Neural progenitor cell (in vitro differentiated cells): Measurements from ENCODE around the gene SOD3. TPM values are rescaled to one million over a fixed set of nuclear protein-coding genes. Genes with fewer than 3 reads are reported as not detected.
A peak's percentile ranks its signal among the peaks of the same experiment; 100 is the strongest.

Source experiments
- DNase-seq: peaks from one replicate; pipeline ENCODE4 v3.0.0-alpha.2; 2016; ENCODE audit warnings: low spot score
- H2AFZ ChIP-seq: fragments of 200-600 bp; sonication (generic); replicated peaks from 2 replicates; pipeline ENCODE4 v1.6.1; 2016; ENCODE audit warnings: antibody characterized with exemption
- H3F3A ChIP-seq: fragments of 200-600 bp; sonication (generic); 2 replicates; pipeline ENCODE4 v1.6.1; 2016; ENCODE audit warnings: antibody characterized with exemption, low read depth
- H3K27ac ChIP-seq: fragments of 200-600 bp; sonication (generic); 2 replicates; pipeline ENCODE4 v1.5.1; 2016; ENCODE audit warnings: mild to moderate bottlenecking
- H3K27me3 ChIP-seq: fragments of 200-600 bp; sonication (generic); 2 replicates; pipeline ENCODE4 v1.6.1; 2016; ENCODE audit warnings: mild to moderate bottlenecking, moderate library complexity
- H3K36me3 ChIP-seq: fragments of 200-600 bp; sonication (generic); 2 replicates; pipeline ENCODE4 v1.5.1; 2016
- H3K4me1 ChIP-seq: fragments of 200-600 bp; sonication (generic); 2 replicates; pipeline ENCODE4 v1.6.1; 2016; ENCODE audit warnings: mixed run types
- H3K4me2 ChIP-seq: fragments of 200-600 bp; sonication (generic); 2 replicates; pipeline ENCODE4 v1.6.1; 2016
- H3K4me3 ChIP-seq: fragments of 200-600 bp; sonication (generic); 2 replicates; pipeline ENCODE4 v1.5.1; 2016
- H3K79me2 ChIP-seq: fragments of 200-600 bp; sonication (generic); 2 replicates; pipeline ENCODE4 v1.6.1; 2016; ENCODE audit warnings: low read depth
- H3K9ac ChIP-seq: fragments of 200-600 bp; sonication (generic); 2 replicates; pipeline ENCODE4 v1.6.1; 2016
- H3K9me3 ChIP-seq: fragments of 200-600 bp; sonication (generic); 2 replicates; pipeline ENCODE4 v1.5.1; 2016; ENCODE audit warnings: low read depth
- H4K20me1 ChIP-seq: fragments of 200-600 bp; sonication (generic); 2 replicates; pipeline ENCODE4 v1.6.1; 2016; ENCODE audit warnings: low read depth
- H3K27ac Mint-ChIP-seq: 3 replicates; pipeline ENCODE4 v1.8.0; 2021; ENCODE audit warnings: mixed read lengths
- H3K27me3 Mint-ChIP-seq: 2 replicates; pipeline ENCODE4 v1.8.0; 2022; ENCODE audit warnings: low read depth, mild to moderate bottlenecking, inconsistent platforms, moderate library complexity, mixed read lengths; ENCODE audit not compliant: insufficient read depth
- H3K36me3 Mint-ChIP-seq: 3 replicates; pipeline ENCODE4 v1.8.0; 2021; ENCODE audit warnings: mixed read lengths
- H3K4me1 Mint-ChIP-seq: 3 replicates; pipeline ENCODE4 v1.8.0; 2021; ENCODE audit warnings: mixed read lengths
- H3K4me3 Mint-ChIP-seq: 3 replicates; pipeline ENCODE4 v1.8.0; 2021; ENCODE audit warnings: mild to moderate bottlenecking, moderate library complexity, mixed read lengths
- H3K9me3 Mint-ChIP-seq: 3 replicates; pipeline ENCODE4 v1.8.0; 2020; ENCODE audit warnings: mixed read lengths
- CTCF ChIP-seq: fragments of 200-600 bp; sonication (generic); IDR thresholded peaks from 2 replicates; pipeline ENCODE4 v1.5.1; 2017; ENCODE audit warnings: antibody characterized with exemption, mild to moderate bottlenecking
- EZH2 ChIP-seq: fragments of 200-600 bp; sonication (generic); IDR thresholded peaks from 2 replicates; pipeline ENCODE4 v1.6.1; 2017; ENCODE audit warnings: antibody characterized with exemption, mild to moderate bottlenecking, moderate library complexity
- EZH2phosphoT487 ChIP-seq: fragments of 200-600 bp; sonication (generic); IDR thresholded peaks from 2 replicates; pipeline ENCODE4 v1.6.1; 2017; ENCODE audit warnings: antibody characterized with exemption
- total RNA-seq: library from RNA; depleted of rRNA; stranded (reverse); fragments of >200 nt; gene quantifications from 2 replicates; pipeline ENCODE4 v1.2.3, GENCODE V29; 2015; ENCODE audit warnings: low replicate concordance

Gene SOD3
- total RNA-seq, 1 donor from 2014 or later, result 0.11 TPM

GRCh38 chr4:24845132-24845531 is 49.8 kb downstream of the SOD3 start:
- peaks cover 2% of the 10 kb centered on the region for H3K27me3 Mint-ChIP-seq
- H3K4me1 ChIP-seq, result peaks cover 9% of the 10 kb centered on the region
- no peaks in the 10 kb centered on the region for H4K20me1 ChIP-seq
- no peaks in the 10 kb centered on the region for H3K27me3 ChIP-seq
- H3K9me3 Mint-ChIP-seq, result no peaks in the 10 kb centered on the region
- no peak overlapping the region for H2AFZ ChIP-seq
- no peak for DNase-seq
- H3K4me3 Mint-ChIP-seq, result no peak overlapping the region
- H3K4me2 ChIP-seq, result no peak overlapping the region
- H3K79me2 ChIP-seq, result no peaks in the 10 kb centered on the region
- H3K4me1 Mint-ChIP-seq, result peaks cover 20% of the 10 kb centered on the region
- H3K27ac Mint-ChIP-seq, result no peak overlapping the region
- H3K27ac ChIP-seq, result no peak overlapping the region
- no peaks in the 10 kb centered on the region for H3K36me3 Mint-ChIP-seq
- H3F3A ChIP-seq, result no peaks in the 10 kb centered on the region
- no peaks in the 10 kb centered on the region for H3K9me3 ChIP-seq
- H3K9ac ChIP-seq, result no peak overlapping the region
- no peaks in the 10 kb centered on the region for H3K36me3 ChIP-seq
- no peak for TF ChIP-seq EZH2
- H3K4me3 ChIP-seq, result no peak overlapping the region

GRCh38 chr4:24845902-24846301 is 50.5 kb downstream of the SOD3 start:
- H3K4me1 Mint-ChIP-seq, result peaks cover 22% of the 10 kb centered on the region
- TF ChIP-seq EZH2, result no peak
- TF ChIP-seq EZH2phosphoT487, result no peak
- no peak for TF ChIP-seq CTCF
- Histone ChIP-seq H4K20me1 (no peaks in the 10 kb centered on the region), H3K4me2 (no peak overlapping the region), H3K4me1 (peaks cover 9% of the 10 kb centered on the region), H3K79me2 (no peaks in the 10 kb centered on the region), H3F3A (no peaks in the 10 kb centered on the region), H2AFZ (no peak overlapping the region), H3K4me3 (no peak overlapping the region), H3K27ac (no peak overlapping the region), H3K27me3 (no peaks in the 10 kb centered on the region), H3K9ac (no peak overlapping the region), H3K9me3 (no peaks in the 10 kb centered on the region), H3K36me3 (no peaks in the 10 kb centered on the region)
- no peaks in the 10 kb centered on the region for H3K9me3 Mint-ChIP-seq
- no peak overlapping the region for H3K4me3 Mint-ChIP-seq
- DNase-seq, result no peak
- peaks cover 4% of the 10 kb centered on the region for H3K27me3 Mint-ChIP-seq
- H3K36me3 Mint-ChIP-seq, result no peaks in the 10 kb centered on the region
- no peak overlapping the region for H3K27ac Mint-ChIP-seq

GRCh38 chr4:24846716-24847115 is 51.3 kb downstream of the SOD3 start:
- H3K4me3 Mint-ChIP-seq, result no peak overlapping the region
- Histone ChIP-seq H3K27me3 (no peaks in the 10 kb centered on the region), H3K9me3 (no peaks in the 10 kb centered on the region), H2AFZ (no peak overlapping the region), H3K4me3 (no peak overlapping the region), H3K27ac (no peak overlapping the region), H3K4me1 (peaks cover 9% of the 10 kb centered on the region), H4K20me1 (no peaks in the 10 kb centered on the region), H3K4me2 (no peak overlapping the region), H3K79me2 (no peaks in the 10 kb centered on the region), H3K9ac (no peak overlapping the region), H3F3A (no peaks in the 10 kb centered on the region), H3K36me3 (no peaks in the 10 kb centered on the region)
- no peak overlapping the region for H3K27ac Mint-ChIP-seq
- no peak for DNase-seq
- H3K9me3 Mint-ChIP-seq, result no peaks in the 10 kb centered on the region
- no peaks in the 10 kb centered on the region for H3K36me3 Mint-ChIP-seq
- no peak for TF ChIP-seq CTCF
- no peak for TF ChIP-seq EZH2
- no peak for TF ChIP-seq EZH2phosphoT487
- H3K4me1 Mint-ChIP-seq, result peaks cover 29% of the 10 kb centered on the region
- H3K27me3 Mint-ChIP-seq, result peaks cover 4% of the 10 kb centered on the region

GRCh38 chr4:24849351-24849750 is 54.0 kb downstream of the SOD3 start:
- H3K27me3 Mint-ChIP-seq, result peaks cover 2% of the 10 kb centered on the region
- H3K27ac Mint-ChIP-seq, result no peak overlapping the region
- peak overlapping the region; percentile 17 for H2AFZ ChIP-seq
- H3K4me1 ChIP-seq, result peaks cover 9% of the 10 kb centered on the region
- H3K36me3 Mint-ChIP-seq, result no peaks in the 10 kb centered on the region
- H3K79me2 ChIP-seq, result no peaks in the 10 kb centered on the region
- no peaks in the 10 kb centered on the region for H3K27me3 ChIP-seq
- DNase-seq, result no peak
- H3K4me1 Mint-ChIP-seq, result peaks cover 28% of the 10 kb centered on the region
- no peaks in the 10 kb centered on the region for H3K9me3 Mint-ChIP-seq
- H3K9me3 ChIP-seq, result no peaks in the 10 kb centered on the region
- no peak for TF ChIP-seq EZH2phosphoT487
- no peak for TF ChIP-seq EZH2
- no peak for TF ChIP-seq CTCF
- H3K4me3 Mint-ChIP-seq, result no peak overlapping the region
- H3K27ac ChIP-seq, result no peak overlapping the region
- no peaks in the 10 kb centered on the region for H3F3A ChIP-seq
- no peak overlapping the region for H3K9ac ChIP-seq
- no peak overlapping the region for H3K4me3 ChIP-seq
- no peaks in the 10 kb centered on the region for H4K20me1 ChIP-seq
- no peaks in the 10 kb centered on the region for H3K36me3 ChIP-seq
- H3K4me2 ChIP-seq, result no peak overlapping the region
